Loucy (cell line): ENCODE results near the gene XIRP2.
"Not testable (repeated sequence)": the region's sequence is repeated elsewhere in the genome, so short reads cannot be mapped to it uniquely, and the experiment has no call there.

ENCODE experiments used
- H2AFZ ChIP-seq: fragments of 200-600 bp; sonication (generic); 2 replicates; pipeline ENCODE4 v1.6.0; 2016; ENCODE audit warnings: antibody characterized with exemption, mild to moderate bottlenecking, low read length, moderate library complexity
- H3F3A ChIP-seq: fragments of 200-600 bp; 2 replicates; pipeline ENCODE4 v1.6.0; 2016; ENCODE audit warnings: antibody characterized with exemption, low read depth, mild to moderate bottlenecking
- H3K27me3 ChIP-seq: fragments of 200-600 bp; sonication (generic); 2 replicates; pipeline ENCODE4 v1.6.1; 2014; ENCODE audit warnings: low read length, mild to moderate bottlenecking; ENCODE audit not compliant: insufficient read depth, poor library complexity, severe bottlenecking
- H3K36me3 ChIP-seq: fragments of 200-600 bp; sonication (generic); 2 replicates; pipeline ENCODE4 v1.6.1; 2016; ENCODE audit warnings: low read length; ENCODE audit not compliant: insufficient read depth
- H3K4me1 ChIP-seq: fragments of 200-600 bp; sonication (generic); 2 replicates; pipeline ENCODE4 v1.5.1; 2014; ENCODE audit warnings: low read length, mild to moderate bottlenecking; ENCODE audit not compliant: insufficient read depth, poor library complexity, severe bottlenecking
- H3K4me2 ChIP-seq: fragments of 200-600 bp; sonication (generic); 2 replicates; pipeline ENCODE4 v1.6.0; 2014; ENCODE audit warnings: antibody characterized with exemption, low read length, low read depth, mild to moderate bottlenecking; ENCODE audit not compliant: poor library complexity, severe bottlenecking
- H3K4me3 ChIP-seq: fragments of 200-600 bp; sonication (generic); 2 replicates; pipeline ENCODE4 v1.5.1; 2014; ENCODE audit warnings: low read length, mild to moderate bottlenecking, mixed read lengths; ENCODE audit not compliant: poor library complexity, severe bottlenecking
- H3K79me2 ChIP-seq: fragments of 200-600 bp; sonication (generic); 2 replicates; pipeline ENCODE4 v1.6.1; 2014; ENCODE audit warnings: low read length; ENCODE audit not compliant: insufficient read depth
- H3K9ac ChIP-seq: fragments of 200-600 bp; sonication (generic); 2 replicates; pipeline ENCODE4 v1.6.0; 2014; ENCODE audit warnings: mild to moderate bottlenecking, low read depth, low read length, moderate library complexity; ENCODE audit not compliant: poor library complexity, severe bottlenecking
- H3K9me2 ChIP-seq: fragments of 200-600 bp; sonication (generic); replicated peaks from 2 replicates; pipeline ENCODE4 v1.6.1; 2016; ENCODE audit warnings: low read depth, low read length, mixed read lengths
- H3K9me3 ChIP-seq: fragments of 200-600 bp; sonication (generic); 2 replicates; pipeline ENCODE4 v1.6.1; 2014; ENCODE audit warnings: mild to moderate bottlenecking, antibody characterized with exemption, low read length, low read depth; ENCODE audit not compliant: insufficient read depth
- H4K20me1 ChIP-seq: fragments of 200-600 bp; sonication (generic); 2 replicates; pipeline ENCODE4 v1.6.0; 2014; ENCODE audit warnings: antibody characterized with exemption, low read length, mild to moderate bottlenecking; ENCODE audit not compliant: insufficient read depth, poor library complexity, severe bottlenecking
- CTCF ChIP-seq: fragments of 200-600 bp; sonication (generic); conservative IDR thresholded peaks from 2 replicates; pipeline ENCODE4 v1.5.1; 2014; ENCODE audit warnings: mild to moderate bottlenecking, antibody characterized with exemption, low read length
- EZH2phosphoT487 ChIP-seq: fragments of 200-600 bp; IDR thresholded peaks from 2 replicates; pipeline ENCODE4 v1.6.1; 2018; ENCODE audit warnings: antibody characterized with exemption, mild to moderate bottlenecking, moderate library complexity, borderline replicate concordance

XIRP2 gene

DNA sequence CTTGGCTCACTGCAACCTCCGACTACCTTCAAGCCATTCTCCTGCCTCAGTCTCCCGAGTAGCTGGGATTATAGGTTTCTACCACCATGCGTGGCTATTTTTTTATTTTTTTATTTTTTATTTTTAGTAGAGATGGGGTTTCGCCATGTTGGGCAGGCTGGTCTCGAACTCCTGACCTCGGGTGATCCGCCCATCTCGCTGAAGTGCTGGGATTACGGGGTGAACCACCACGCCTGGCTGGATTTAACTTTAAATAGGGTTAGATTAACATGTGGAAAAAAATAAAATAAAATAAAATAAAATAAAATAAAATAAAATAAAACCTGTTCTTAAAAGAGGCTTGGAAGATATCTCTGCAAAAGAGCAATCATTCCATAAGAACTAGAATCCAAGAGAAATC is 170.9 kb downstream of the XIRP2 start:
- TF ChIP-seq EZH2phosphoT487: no peak
- TF ChIP-seq CTCF: no peak
- Histone ChIP-seq H3K4me3 (no peak overlapping the region), H4K20me1 (no peaks in the 10 kb centered on the region), H3K36me3 (no peaks in the 10 kb centered on the region), H3K9me3 (no peaks in the 10 kb centered on the region), H3K9me2 (no peaks in the 10 kb centered on the region), H3K4me1 (no peaks in the 10 kb centered on the region), H3K27me3 (no peaks in the 10 kb centered on the region), H3K4me2 (no peak overlapping the region), H2AFZ (no peak overlapping the region), H3K9ac (no peak overlapping the region), H3F3A (no peaks in the 10 kb centered on the region), H3K79me2 (no peaks in the 10 kb centered on the region)

GRCh38 chr2:167069855-167070254 is 181.6 kb downstream of the XIRP2 start:
- Histone ChIP-seq H3K4me2 (no peak overlapping the region), H3K36me3 (no peaks in the 10 kb centered on the region), H4K20me1 (no peaks in the 10 kb centered on the region), H3K27me3 (no peaks in the 10 kb centered on the region), H3K4me3 (no peak overlapping the region), H3K9me2 (no peaks in the 10 kb centered on the region), H3F3A (no peaks in the 10 kb centered on the region), H3K9me3 (no peaks in the 10 kb centered on the region), H3K79me2 (no peaks in the 10 kb centered on the region), H3K9ac (no peak overlapping the region), H3K4me1 (no peaks in the 10 kb centered on the region), H2AFZ (no peak overlapping the region)
- TF ChIP-seq EZH2phosphoT487: no peak
- TF ChIP-seq CTCF: no peak

- H3K4me2 ChIP-seq, H3K9me2 ChIP-seq, H3K27me3 ChIP-seq, H3F3A ChIP-seq, H3K79me2 ChIP-seq, H3K36me3 ChIP-seq, H3K4me1 ChIP-seq, H3K9ac ChIP-seq, H2AFZ ChIP-seq, H4K20me1 ChIP-seq, H3K9me3 ChIP-seq, H3K4me3 ChIP-seq: not testable (repeated sequence)
Measured at GRCh38 chr2:167075708-167076107, 187.4 kb downstream of the XIRP2 start.

DNA sequence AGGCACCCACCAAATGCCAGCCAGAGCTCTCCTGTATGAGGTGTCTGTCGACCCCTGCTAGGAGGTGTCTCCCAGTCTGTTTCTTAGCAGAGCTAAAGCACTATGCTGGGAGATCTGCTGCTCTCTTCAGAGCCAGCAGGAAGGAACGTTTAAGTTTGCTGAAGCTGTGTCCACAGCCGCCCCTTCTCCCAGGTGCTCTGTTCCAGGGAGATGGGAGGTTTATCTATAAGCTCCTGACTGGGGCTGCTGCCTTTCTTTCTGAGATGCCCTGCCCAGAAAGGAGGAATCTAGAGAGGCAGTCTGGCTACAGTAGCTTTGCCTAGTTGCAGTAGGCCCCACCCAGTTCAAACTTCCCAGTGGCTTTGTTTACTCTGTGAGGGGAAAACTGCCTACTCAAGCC is 210.7 kb downstream of the XIRP2 start:
- not testable (repeated sequence) for H3K9ac ChIP-seq, H4K20me1 ChIP-seq, H3K9me3 ChIP-seq, H3K27me3 ChIP-seq, H3F3A ChIP-seq, H3K9me2 ChIP-seq, H3K4me1 ChIP-seq, H3K79me2 ChIP-seq, H3K4me3 ChIP-seq, H3K4me2 ChIP-seq, H2AFZ ChIP-seq, H3K36me3 ChIP-seq
